CD4-positive, alpha-beta T cell treated with Interleukin-1 beta for 1 hour (primary cell): Measurements from ENCODE around the gene JARID2.
A peak's percentile ranks its signal among the peaks of the same experiment; 100 is the strongest.

Experiments
- DNase-seq, 2 donors: peaks; one replicate each; pipeline ENCODE4 v3.0.0-alpha.2; 2020 to 2022

Gene JARID2

GRCh38 chr6:15427331-15428070, 181.6 kb downstream of the JARID2 start:
- peak in 1 of 2 donors; percentile 31 for DNase-seq

GRCh38 chr6:15429141-15430110, 183.6 kb downstream of the JARID2 start:
- DNase-seq = no peak

GRCh38 chr6:15430186-15430585, 184.3 kb downstream of the JARID2 start:
- DNase-seq = no peak

GRCh38 chr6:15430931-15431405, 185.1 kb downstream of the JARID2 start:
- no peak for DNase-seq

GRCh38 chr6:15431762-15432483, 186.1 kb downstream of the JARID2 start:
- DNase-seq = no peak

GRCh38 chr6:15433511-15433861, 187.6 kb downstream of the JARID2 start:
- no peak for DNase-seq

- DNase-seq = no peak
Observed at GRCh38 chr6:15434263-15434662, 188.4 kb downstream of the JARID2 start.

- DNase-seq = no peak
Observed at GRCh38 chr6:15434823-15435380, 189.0 kb downstream of the JARID2 start.

GRCh38 chr6:15435468-15435867, 189.6 kb downstream of the JARID2 start:
- DNase-seq = no peak

- no peak for DNase-seq
Observed at GRCh38 chr6:15436451-15436850, 190.6 kb downstream of the JARID2 start.

GRCh38 chr6:15437090-15437635, 191.3 kb downstream of the JARID2 start:
- no peak for DNase-seq

GRCh38 chr6:15439410-15440025, 193.6 kb downstream of the JARID2 start:
- DNase-seq = no peak

GRCh38 chr6:15440040-15440439, 194.2 kb downstream of the JARID2 start:
- DNase-seq = no peak

- DNase-seq = peak; percentile 40 to 56
Observed at GRCh38 chr6:15441215-15441868, 195.5 kb downstream of the JARID2 start.

- no peak for DNase-seq
Observed at GRCh38 chr6:15441981-15442380, 196.1 kb downstream of the JARID2 start.

- no peak for DNase-seq
Observed at GRCh38 chr6:15442467-15442866, 196.6 kb downstream of the JARID2 start.

- DNase-seq = no peak
Observed at GRCh38 chr6:15443119-15443830, 197.4 kb downstream of the JARID2 start.

GRCh38 chr6:15444081-15444731, 198.3 kb downstream of the JARID2 start:
- DNase-seq = no peak

GRCh38 chr6:15444881-15445280, 199.0 kb downstream of the JARID2 start:
- DNase-seq = no peak
